Activated T-cell treated with anti-CD3 and anti-CD28 coated beads for 1 hour (primary cell): ENCODE measurements around the gene TRPM2.

Experiments used
- DNase-seq: peaks from one replicate; pipeline ENCODE4 v3.0.0-alpha.2; 2020; ENCODE audit warnings: low read depth

The TRPM2 gene

DNA sequence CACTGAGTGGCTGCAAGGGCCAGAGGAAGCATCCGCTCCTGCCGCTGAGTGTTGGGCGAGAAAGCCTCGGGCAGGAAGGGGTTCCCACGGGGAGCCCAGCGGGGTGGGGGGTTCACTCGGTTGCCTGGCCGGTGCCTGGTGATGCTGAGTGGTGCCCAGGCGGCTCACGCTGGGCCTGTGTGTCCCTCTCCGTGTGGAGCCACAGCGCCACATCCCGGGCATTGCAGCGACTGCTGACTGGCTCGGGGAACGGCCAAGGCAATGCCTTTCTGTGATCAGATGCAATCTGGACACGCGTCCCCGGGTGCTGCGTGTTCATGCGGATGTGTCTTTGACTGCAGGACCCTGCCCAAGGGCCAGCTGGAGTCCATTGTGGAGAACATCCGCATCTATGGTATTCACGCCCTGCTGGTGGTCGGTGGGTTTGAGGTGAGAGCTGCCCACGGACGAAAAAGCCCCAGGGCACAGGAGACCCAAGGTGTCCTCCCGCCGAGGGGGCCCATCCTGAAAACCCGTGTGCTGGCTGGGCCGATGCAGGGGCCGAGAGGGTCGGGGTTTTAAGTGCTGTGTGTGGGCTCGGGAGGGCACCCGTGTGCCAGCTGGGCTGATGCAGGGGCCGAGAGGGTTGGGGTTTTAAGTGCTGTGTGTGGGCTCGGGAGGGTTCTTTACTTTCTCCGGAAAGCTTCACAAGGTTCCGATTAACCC, 30.6 kb upstream of the TRPM2 start:
- DNase-seq: no peak

DNA sequence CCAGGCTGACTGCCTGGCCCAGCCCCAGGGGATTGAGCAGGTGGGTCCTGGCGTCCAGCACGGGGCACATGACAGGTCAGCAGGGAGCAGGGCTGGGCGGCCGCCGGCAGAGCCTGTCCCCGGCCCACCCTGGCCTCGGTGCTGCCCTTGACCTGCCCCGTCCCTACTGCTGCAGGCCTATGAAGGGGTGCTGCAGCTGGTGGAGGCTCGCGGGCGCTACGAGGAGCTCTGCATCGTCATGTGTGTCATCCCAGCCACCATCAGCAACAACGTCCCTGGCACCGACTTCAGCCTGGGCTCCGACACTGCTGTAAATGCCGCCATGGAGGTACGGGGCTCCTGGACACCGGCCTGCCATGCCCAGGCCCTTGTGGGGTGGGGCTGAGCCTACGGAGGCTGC, 29.8 kb upstream of the TRPM2 start:
- DNase-seq: no peak

DNA sequence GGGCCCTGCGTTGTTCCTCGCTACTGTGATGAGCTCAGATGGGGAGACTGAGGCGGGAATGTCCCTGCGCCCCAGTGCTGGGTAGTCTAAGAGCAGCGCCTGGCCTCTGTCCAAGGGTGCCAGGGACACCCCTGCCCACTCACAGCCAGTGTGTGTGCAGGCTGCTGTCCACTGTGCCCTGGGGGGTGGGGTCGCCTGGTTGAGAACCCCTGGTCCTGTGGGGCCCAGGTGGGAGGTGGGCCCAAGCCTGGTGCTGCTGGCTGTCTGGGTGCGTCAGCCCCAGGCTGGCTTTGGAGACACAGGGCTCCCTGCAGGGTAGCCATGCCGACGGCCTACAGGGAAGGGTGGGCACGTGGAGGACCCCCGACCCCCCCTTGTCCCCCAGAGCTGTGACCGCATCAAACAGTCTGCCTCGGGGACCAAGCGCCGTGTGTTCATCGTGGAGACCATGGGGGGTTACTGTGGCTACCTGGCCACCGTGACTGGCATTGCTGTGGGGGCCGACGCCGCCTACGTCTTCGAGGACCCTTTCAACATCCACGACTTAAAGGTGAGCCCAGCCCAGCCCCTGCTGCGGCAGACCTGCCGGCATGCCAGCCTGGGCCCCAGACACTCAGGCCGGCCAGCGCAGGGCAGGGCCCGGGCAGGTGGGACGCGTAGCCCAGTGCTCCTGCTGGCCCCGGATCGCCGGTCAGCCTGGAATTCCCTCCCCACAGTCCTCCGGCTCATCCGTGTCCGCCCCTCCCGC, 29.1 kb upstream of the TRPM2 start:
- no peak for DNase-seq

DNA sequence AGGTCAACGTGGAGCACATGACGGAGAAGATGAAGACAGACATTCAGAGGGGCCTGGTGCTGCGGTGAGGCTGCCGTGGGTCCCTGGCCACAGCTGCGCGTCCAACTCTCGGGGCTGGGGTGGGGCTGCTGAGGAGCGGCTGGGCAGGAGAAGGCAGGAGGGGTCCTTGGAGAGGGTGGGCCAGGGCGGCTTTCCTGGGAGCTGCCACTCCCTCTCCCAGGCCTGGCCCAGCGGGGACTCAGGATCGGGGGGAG, 28.6 kb upstream of the TRPM2 start:
- no peak for DNase-seq

DNA sequence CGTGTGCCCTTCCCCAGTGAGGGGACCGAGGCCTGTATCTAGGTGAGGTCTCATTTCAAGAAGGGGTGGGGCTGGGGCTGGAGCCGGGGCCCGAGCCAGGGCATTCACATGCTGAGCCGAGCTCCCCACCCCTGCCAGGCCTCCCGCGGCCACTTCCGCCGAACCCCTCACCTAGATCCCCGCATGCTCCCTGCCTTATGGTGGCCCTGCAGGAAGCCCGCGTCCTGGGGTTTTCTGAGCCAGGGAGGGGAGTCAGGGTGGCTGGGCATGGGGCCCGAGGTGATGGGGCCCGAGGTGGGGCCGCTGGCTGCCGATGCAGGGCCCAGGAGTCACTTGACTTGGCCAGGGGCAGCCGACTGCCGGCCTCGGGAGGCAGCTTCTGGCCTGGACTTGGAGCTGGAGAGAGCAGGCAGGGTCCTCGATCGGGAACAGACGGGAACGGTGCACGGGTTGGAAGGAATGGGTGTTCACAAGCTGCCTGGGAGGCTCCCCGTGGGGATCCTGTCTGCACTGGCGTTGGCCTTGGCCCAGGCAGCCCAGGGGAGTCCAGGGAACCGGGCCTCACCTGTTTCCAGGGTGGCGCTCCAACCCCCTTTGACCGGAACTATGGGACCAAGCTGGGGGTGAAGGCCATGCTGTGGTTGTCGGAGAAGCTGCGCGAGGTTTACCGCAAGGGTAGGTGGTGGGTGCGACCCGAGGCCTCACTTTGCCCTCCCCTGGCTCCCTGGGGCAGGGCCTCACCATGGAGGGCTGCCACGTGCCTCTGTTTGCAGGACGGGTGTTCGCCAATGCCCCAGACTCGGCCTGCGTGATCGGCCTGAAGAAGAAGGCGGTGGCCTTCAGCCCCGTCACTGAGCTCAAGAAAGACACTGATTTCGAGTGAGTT, 27.8 kb upstream of the TRPM2 start:
- no peak for DNase-seq

DNA sequence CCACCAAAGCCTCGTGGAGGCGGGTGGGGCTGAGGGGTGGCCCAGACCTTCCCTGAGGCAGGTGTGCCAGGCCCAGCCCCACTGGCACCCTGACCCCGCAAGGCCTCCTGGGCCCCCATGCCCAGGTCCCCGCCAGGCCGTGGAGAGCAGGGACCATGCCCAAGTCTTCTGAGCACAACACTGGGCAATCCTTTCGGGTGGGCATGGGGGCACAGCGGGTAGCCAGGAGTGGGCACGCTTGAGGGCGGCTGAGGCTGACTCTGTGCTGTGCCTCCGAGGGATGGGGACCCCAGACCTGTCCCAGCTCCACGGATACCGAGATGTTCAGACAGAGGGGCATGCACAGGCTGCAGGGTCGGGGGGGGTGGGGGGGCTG, 27.2 kb upstream of the TRPM2 start:
- DNase-seq: no peak

DNA sequence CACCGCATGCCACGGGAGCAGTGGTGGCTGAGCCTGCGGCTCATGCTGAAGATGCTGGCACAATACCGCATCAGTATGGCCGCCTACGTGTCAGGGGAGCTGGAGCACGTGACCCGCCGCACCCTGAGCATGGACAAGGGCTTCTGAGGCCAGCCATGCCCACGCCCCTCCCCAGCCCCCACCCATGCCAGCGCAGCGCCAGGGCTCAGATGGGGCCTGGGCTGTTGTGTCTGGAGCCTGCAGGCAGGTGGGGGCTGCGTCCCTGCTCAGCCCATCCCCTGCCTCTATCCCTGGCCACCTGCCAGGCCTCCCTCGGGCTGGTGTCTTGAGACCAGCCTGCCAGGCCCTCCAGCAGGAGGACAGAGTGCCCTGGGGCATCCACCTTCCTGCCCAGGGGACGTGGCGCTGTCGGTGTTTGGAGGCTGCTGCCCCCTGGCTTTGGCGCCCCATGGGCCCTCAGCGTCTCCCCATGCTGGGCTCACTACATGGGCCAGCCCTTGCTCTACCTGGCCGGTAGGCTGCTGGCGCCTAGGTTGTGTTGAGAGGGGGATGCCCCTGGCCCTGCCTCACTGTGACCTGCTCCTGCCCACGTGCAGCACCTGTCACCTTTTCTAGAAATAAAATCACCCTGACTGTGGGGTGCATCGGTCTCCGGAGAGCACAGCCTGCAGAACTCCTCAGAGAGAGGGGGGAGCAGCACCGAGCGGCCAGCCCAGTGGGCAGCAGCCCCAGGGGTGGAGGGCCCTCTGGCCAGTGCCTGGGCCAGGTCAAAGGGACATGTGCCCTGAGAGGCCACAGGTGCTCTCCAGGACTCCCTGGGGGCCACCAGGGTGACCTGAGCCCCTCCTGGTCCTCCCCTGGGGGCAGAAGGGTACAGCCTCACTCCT, 26.5 kb upstream of the TRPM2 start:
- no peak for DNase-seq

DNA sequence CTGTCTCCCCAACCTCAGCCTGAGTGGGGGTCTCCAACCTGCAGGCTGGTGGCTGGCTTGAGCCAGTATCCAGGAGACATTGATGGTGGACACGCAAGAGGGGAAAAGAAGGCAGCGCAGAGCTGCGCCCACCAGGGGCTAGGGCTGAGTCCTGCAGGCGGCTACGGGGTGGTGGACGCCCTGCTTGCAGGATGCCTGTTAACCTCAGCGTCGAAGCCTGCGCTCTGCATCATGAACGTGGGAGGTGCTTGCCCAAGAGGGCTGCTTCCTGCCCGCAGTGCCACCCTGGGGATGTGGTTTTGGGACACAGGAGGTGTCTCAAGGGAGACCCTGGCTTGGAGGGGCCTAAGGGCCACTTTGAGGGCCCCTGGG, 25.8 kb upstream of the TRPM2 start:
- DNase-seq: no peak

DNA sequence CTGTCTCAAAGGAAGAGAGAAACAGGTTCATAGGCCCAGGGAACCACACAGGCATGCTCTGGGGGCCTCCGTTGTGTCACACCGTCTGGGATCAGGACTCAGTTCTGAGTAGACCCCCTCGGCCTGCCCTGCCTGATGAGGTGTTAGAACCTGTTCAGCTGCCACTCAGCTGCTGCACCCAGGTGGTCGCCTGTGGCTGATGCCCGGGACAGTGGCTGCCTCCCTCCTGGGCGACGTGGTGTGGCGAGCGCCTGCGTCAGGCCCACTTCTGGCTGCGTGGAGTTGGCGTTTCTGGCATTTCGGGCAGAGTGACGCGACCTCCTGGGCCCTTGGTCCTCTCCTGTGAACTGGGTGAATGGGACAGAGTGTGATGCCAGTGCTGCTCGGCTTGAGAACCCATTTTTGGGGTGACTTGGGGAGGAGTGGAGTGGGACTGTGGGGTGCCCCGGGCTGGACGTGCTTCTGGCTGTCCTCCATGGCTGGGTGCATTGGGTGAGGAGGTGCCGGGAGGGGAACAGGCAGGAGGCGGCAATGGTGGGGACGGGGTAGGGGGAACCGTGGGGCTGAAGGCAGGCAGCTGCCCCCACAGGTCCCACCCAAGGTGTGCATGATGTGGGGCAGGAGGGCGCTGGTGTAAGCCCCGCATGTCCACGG, 25.1 kb upstream of the TRPM2 start:
- no peak for DNase-seq

DNA sequence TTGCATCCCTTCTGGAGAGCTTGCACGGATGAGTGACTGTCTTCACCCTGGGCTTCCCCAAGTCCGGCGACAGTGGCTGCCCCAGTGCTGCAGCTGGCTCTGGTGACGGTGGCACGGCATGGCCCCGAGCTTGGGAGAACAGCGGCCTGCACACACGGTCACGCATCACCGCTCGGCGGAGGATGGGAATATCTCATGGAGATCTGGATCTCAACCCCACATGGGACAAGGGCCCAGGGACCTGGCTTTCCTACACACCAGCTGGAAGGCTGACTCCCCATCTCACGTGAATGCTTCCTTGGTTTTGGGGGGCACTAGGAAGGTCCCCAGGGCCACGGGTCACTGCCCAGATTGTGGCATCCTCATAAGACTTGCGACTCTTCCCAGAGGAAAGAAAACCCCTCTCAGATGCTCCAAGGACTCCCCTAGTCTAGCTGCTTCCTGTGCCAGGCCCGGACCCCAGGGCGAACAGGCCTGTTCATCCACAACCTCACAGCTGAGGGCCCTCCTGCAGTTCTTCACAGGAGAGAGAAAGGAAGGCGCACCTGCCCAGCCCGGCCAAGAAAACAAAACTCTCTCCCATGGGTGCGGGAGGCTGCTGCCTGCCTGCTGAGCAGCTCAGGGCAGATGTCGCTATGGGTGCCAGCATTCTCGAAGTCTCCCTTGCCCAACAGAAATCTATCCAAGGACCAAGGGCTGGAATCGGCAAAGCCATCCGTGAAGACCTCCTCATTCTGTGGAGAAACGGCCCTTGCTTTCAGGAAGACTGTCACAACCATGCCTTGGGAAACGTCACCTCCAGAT, 24.1 kb upstream of the TRPM2 start:
- DNase-seq: no peak

DNA sequence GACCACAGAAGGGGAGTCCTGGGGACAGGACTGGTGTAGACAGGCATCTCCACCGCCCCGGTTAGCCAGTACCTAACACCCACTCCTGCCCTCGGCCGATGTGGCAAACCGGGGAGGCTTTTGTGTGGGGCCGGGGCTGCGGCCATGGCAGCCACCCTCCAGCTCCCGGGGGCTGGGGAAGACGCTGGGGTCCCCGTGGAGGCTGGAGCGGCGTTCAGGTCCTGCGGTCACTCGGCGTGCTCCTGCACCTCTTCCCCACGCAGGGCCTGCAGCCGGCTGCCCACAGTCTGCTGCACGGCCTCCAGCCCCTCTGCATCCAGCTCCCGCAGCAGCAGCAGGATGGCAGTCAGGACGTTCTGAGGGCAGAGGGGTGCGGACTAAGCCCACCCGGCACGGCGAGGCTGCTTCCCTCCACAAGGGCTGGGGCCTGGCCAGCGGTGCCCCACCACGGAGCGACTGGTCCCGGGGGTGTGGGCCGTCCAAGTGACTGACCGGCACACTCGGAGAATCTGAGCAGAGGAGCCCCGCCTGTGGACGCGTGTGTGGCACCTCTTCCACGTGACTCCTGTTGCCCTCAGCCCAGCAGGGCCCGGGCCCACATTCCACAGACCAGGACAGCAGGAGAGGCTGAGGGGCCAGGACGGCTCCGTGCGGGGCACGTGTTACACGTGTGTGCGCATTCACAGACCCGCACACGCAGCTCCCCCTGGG, 23.3 kb upstream of the TRPM2 start:
- DNase-seq: no peak

DNA sequence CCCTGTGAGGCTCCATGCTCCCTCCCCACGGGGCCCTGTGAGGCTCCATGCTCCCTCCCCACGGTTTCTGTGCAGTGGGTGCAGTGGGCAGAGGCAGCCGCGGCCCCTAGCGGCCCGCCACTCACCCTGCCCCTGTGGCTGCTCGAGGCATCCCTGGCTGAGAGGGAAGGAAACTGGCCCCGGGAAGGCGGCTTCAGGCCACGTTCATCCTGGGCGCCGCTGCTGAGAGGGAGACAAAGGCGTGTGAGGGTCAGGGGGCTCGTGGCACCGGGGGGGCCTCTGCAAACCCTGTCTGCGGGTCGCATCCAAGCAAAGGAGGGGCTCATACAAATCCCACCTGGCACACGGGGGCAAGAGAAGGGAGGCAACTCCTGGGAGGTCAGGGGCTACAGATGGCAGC, 22.7 kb upstream of the TRPM2 start:
- DNase-seq: no peak

DNA sequence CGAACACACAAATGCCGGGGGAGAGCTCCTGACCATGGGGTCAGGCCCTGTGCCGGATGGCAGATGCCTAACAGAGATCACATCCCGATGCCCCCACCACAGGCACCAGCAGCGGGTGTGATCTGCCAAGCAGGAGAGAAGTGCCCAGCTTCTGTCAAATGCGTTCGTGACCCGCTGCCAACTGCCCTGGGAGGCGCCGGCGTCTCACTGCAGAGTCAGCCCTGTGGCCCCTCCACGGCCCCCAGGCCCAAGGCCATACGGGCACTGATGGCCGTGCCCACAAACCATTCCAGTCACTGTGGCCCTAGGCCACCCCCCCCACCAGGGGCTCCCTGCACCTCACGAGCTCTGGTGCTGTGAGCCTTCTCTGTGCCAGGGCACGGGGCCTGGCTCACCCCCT, 22.2 kb upstream of the TRPM2 start:
- DNase-seq: no peak

DNA sequence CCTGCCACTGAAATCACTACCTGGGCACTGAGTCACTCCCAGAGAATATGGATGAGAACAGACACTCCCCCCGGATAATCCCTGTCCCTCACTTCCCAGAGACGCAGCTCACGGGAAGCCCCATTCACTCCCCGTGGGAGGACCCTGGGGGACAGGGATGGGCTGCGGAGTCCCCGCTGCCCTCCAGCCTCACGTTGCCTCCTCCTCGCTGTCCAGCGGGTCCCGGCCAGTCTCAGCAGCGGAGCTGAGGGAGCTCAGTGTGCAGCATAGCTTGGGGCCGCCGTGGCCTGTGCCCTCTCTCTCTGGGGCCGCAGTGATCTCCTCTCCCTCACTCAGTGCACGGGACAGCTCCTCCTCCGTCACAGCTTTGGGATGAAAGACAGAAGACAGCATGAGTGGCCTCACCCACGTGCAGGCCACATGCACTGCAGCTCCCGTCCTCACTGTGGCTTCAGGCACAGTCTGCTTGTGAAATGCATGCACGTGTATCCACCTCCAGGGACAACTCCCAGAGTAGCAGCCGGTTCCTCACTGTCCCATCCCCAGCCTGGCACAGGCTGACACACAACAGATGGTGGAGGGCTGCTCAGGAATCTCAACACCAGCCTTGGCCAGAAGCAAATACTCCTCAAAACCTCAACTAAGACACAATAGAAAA, 21.6 kb upstream of the TRPM2 start:
- no peak for DNase-seq

DNA sequence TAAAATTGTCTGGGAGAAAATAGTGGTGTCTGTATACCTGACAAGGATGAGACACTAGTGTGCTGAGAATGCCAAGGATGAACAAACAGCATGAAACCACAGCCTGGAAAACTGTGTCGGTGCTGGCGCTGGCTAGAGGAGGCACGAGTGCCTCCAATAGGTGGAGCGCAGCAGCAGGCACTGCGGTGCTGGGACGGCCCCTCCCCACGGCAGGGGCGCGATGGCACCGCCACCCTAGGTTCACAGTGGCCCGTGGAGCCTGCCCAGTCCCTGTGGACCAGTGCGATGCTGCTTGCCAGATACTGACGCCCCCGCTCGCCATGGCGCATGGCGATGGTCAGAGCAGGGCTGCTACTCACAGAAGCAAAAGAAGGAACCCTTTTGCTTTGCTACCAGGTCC, 21.0 kb upstream of the TRPM2 start:
- DNase-seq: no peak

DNA sequence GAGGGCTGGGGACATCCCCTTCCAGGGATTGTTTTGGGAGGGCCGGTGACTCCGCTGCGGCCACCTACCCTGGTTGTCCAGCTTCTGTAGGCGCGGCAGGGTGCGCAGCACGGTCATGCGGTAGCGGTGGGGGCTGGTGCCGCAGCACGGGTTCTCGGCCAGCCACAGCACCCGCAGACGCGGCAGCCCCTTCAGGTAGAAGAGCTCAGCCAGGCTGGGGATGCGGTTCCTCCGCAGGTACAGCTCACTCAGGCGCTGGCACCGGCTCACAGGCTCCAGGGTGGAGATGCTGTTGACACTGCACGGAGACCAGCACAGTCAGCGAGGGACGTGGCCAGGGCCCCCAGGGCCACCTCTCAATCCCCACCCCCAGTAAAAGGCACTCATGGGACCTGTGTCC, 20.5 kb upstream of the TRPM2 start:
- DNase-seq: no peak

DNA sequence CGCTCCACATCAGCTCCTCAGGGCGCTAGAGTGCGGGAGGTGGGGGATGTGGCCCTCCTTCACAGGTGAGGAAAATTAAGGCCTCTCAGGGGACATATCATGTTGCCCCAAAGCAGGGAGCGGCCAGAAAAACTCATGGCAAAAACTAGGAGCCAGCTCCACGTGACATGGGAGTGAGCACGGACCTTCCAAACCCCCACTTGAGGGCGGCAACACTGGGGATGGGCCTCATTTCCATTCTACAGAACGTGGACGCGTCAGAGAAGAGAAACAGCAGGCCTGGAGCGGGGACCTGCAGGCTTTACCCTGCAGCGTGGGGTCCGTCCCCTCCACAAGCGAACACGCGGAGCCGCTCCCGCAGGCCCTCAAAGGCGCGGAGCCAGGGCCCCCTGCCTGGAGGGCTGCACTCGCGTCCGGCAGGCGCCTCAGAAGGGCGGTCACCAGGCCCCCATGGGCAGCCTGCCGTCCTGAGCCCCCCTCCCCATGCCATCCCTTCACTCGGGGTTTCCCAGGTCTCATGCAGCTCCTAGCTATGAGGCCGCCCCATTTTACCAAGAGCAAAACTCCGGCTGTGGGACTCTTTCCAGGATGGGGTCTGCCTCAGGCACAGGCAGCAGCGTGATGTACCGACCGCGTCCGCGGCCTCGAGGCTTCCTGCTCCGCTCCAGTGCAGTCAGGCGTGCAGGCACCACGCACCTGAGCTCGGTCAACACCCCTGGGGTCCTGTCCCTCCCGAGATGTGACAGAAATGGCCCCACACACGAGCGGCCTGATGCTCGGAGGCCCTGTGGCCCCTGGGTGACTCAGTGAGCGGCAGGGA, 19.7 kb upstream of the TRPM2 start:
- no peak for DNase-seq

DNA sequence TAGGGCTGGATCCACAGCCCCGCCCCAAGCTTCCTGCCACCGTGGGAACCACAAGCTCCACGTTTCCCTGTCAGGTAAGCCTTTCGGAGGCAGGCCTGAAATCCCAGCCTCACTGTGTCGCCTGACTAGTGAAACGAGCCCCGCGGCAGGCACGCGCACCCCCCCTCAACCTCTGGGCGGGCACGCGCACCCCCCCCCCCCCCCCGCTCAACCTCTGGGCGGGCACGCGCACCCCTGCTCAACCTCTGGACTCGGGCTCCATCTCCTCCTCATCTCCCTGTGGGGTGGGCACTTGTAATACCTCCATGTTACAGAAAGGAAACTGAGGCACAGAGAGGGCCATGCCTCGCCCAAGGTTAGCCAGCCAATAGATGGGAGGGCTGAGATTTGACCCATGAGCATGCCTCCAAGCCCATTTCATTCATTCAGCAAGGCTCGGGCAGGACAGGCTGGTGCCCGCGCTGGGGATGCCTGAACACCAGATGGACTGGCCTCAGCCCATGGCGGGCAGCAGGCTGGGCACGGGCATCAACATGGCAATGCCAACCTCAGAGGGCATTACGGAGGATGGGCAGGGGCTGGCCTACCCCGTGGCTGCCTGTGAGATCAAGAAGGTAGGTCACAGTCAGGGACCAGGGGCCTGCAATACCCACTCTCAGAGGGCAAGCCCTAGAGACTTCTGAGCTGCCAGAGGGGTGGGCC, 18.9 kb upstream of the TRPM2 start:
- no peak for DNase-seq
